ENCODE data around the gene PRKAR1A.
"Not testable (repeated sequence)": the region's sequence is repeated elsewhere in the genome, so short reads cannot be mapped to it uniquely, and the experiment has no call there.

The PRKAR1A gene

GRCh38 chr17:68581863-68582645, 69.8 kb downstream of the PRKAR1A start:
- no peak for DNase-seq

- not testable (repeated sequence) for DNase-seq
These were observed 70.6 kb downstream of the PRKAR1A start for GRCh38 chr17:68582867-68583266.

GRCh38 chr17:68584581-68585303, 72.5 kb downstream of the PRKAR1A start:
- DNase-seq: no peak

- no peak for DNase-seq
These were observed 73.4 kb downstream of the PRKAR1A start for GRCh38 chr17:68585643-68586042.

- DNase-seq: no peak
These were observed 74.8 kb downstream of the PRKAR1A start for GRCh38 chr17:68587026-68587425.

GRCh38 chr17:68587847-68588246, 75.6 kb downstream of the PRKAR1A start:
- no peak for DNase-seq

GRCh38 chr17:68588362-68588761, 76.1 kb downstream of the PRKAR1A start:
- DNase-seq: no peak

- no peak for DNase-seq
These were observed 76.9 kb downstream of the PRKAR1A start for GRCh38 chr17:68589086-68589485.

GRCh38 chr17:68591583-68591982, 79.4 kb downstream of the PRKAR1A start:
- DNase-seq: no peak

GRCh38 chr17:68592009-68592408, 79.8 kb downstream of the PRKAR1A start:
- no peak for DNase-seq

GRCh38 chr17:68592682-68593641, 80.7 kb downstream of the PRKAR1A start:
- peak; percentile 62 for DNase-seq

- DNase-seq: no peak
These were observed 82.3 kb downstream of the PRKAR1A start for GRCh38 chr17:68594552-68594951.

GRCh38 chr17:68595496-68595895, 83.3 kb downstream of the PRKAR1A start:
- no peak for DNase-seq

GRCh38 chr17:68595986-68596385, 83.8 kb downstream of the PRKAR1A start:
- DNase-seq: no peak

GRCh38 chr17:68596411-68596945, 84.2 kb downstream of the PRKAR1A start:
- no peak for DNase-seq

- DNase-seq: no peak
These were observed 85.8 kb downstream of the PRKAR1A start for GRCh38 chr17:68598074-68598473.

- no peak for DNase-seq
These were observed 86.3 kb downstream of the PRKAR1A start for GRCh38 chr17:68598545-68598961.

GRCh38 chr17:68599091-68599490, 86.9 kb downstream of the PRKAR1A start:
- DNase-seq: no peak

GRCh38 chr17:68599552-68600066, 87.4 kb downstream of the PRKAR1A start:
- no peak for DNase-seq

GRCh38 chr17:68600067-68600930, 88.1 kb downstream of the PRKAR1A start:
- no peak for DNase-seq

Data from DMS79 (cell line).